HG03571 (cell line): Measurements from ENCODE around the gene USP30.
A peak's percentile ranks its signal among the peaks of the same experiment; 100 is the strongest.

ENCODE experiments used
- ATAC-seq: cut with Tn5 transposase; IDR thresholded peaks from one replicate; pipeline ENCODE4 v1.9.1; 2021; ENCODE audit not compliant: unreplicated experiment

Gene USP30

GRCh38 chr12:109093022-109093918, 40.9 kb downstream of the USP30 start, which contains the start of gene ALKBH2:
TSS of gene ALKBH2 (minus strand) at chr12:109093472. CDS start at chr12:109092786, 686 bp downstream.
- peak; percentile 63 for ATAC-seq

- ATAC-seq: no peak
Observed at GRCh38 chr12:109097140-109097434, 44.7 kb downstream of the USP30 start.

- peak; percentile 93 for ATAC-seq
Observed at GRCh38 chr12:109097435-109098182, 45.2 kb downstream of the USP30 start, which contains the start of gene UNG. TSS of gene UNG (plus strand) at chr12:109097597. CDS start at chr12:109097680, 83 bp downstream.

GRCh38 chr12:109098183-109098604, 45.8 kb downstream of the USP30 start:
- peak; percentile 26 for ATAC-seq

- no peak for ATAC-seq
Observed at GRCh38 chr12:109098651-109099050, 46.3 kb downstream of the USP30 start.

GRCh38 chr12:109099431-109100020, 47.1 kb downstream of the USP30 start:
- no peak for ATAC-seq

GRCh38 chr12:109100741-109101140, 48.4 kb downstream of the USP30 start:
- ATAC-seq: no peak

- ATAC-seq: no peak
Observed at GRCh38 chr12:109102491-109102890, 50.1 kb downstream of the USP30 start.

GRCh38 chr12:109105176-109105575, 52.8 kb downstream of the USP30 start:
- ATAC-seq: no peak

- no peak for ATAC-seq
Observed at GRCh38 chr12:109109746-109110350, 57.5 kb downstream of the USP30 start.

GRCh38 chr12:109110988-109111495, 58.7 kb downstream of the USP30 start:
- ATAC-seq: peak; percentile 55

- no peak for ATAC-seq
Observed at GRCh38 chr12:109112720-109113465, 60.5 kb downstream of the USP30 start.

- no peak for ATAC-seq
Observed at GRCh38 chr12:109113661-109114321, 61.4 kb downstream of the USP30 start.

- no peak for ATAC-seq
Observed at GRCh38 chr12:109114644-109115043, 62.3 kb downstream of the USP30 start.

- ATAC-seq: no peak
Observed at GRCh38 chr12:109115404-109115757, 63.0 kb downstream of the USP30 start.

GRCh38 chr12:109115758-109116610, 63.6 kb downstream of the USP30 start, which contains the start of gene ACACB:
TSS of gene ACACB (plus strand) at chr12:109116587. CDS start at chr12:109139406, 22,819 bp downstream.
- ATAC-seq: no peak

- ATAC-seq: no peak
Observed at GRCh38 chr12:109116611-109116949, 64.2 kb downstream of the USP30 start.

GRCh38 chr12:109120095-109120494, 67.7 kb downstream of the USP30 start:
- no peak for ATAC-seq

- ATAC-seq: no peak
Observed at GRCh38 chr12:109120557-109120956, 68.2 kb downstream of the USP30 start.
